ENCODE measurements around the gene ORM1. TPM values are rescaled to one million over a fixed set of nuclear protein-coding genes. Genes with fewer than 3 reads are reported as not detected.
"Not testable (repeated sequence)": the region's sequence is repeated elsewhere in the genome, so short reads cannot be mapped to it uniquely, and the experiment has no call there.

The ORM1 gene
- total and polyA plus RNA-seq, 2 of the 8 experiments (the other 6 are each of a cell fraction or from before 2014, with no cell fraction given): 0.32 TPM; not detected in 1

- not testable (repeated sequence) for H3K4ac ChIP-seq (replicated peaks; ENCODE audit: insufficient read length, low read depth, low read length); H2AK5ac ChIP-seq (ENCODE audit: low read depth, low read length); FAIRE-seq; H3K4me3 ChIP-seq (ENCODE audit: extremely low read depth in 1 of 4, insufficient read depth in 2 of 4, low read depth in 3 of 4, low read length in 4 of 4); H3K27me3 ChIP-seq (replicated peaks in 1 of 4; ENCODE audit: control insufficient read depth in 3 of 4, extremely low read depth in 1 of 4, insufficient read depth in 3 of 4, low read length in 3 of 4); H3K9ac ChIP-seq (replicated peaks in 1 of 4; ENCODE audit: extremely low read depth in 1 of 4, low read depth in 3 of 4, low read length in 3 of 4); H3K23ac ChIP-seq (ENCODE audit: insufficient read length); H2BK15ac ChIP-seq (ENCODE audit: low read length); H4K91ac ChIP-seq (replicated peaks; ENCODE audit: insufficient read length, low read length); H3K23me2 ChIP-seq (ENCODE audit: low read depth, low read length); H2BK20ac ChIP-seq (ENCODE audit: low read length); H3K4me2 ChIP-seq (ENCODE audit: insufficient read depth in 1 of 2, low read depth in 2 of 2, low read length in 2 of 2); H2BK120ac ChIP-seq (replicated peaks; ENCODE audit: low read depth, low read length); H3K36me3 ChIP-seq (ENCODE audit: control insufficient read depth in 2 of 4, insufficient read depth in 4 of 4, low read length in 3 of 4); H4K5ac ChIP-seq (ENCODE audit: insufficient read length, low read depth, low read length); H2BK5ac ChIP-seq (ENCODE audit: low read depth, low read length); H3K4me1 ChIP-seq (replicated peaks in 1 of 4; ENCODE audit: control insufficient read depth in 3 of 4, insufficient read depth in 4 of 4, low read length in 3 of 4); H3K9me3 ChIP-seq (ENCODE audit: insufficient read depth in 2 of 2, low read depth in 1 of 2, low read length in 1 of 2); H2AFZ ChIP-seq (ENCODE audit: low read length); DNase-seq (ENCODE audit: low read depth in 1 of 2, low spot score in 2 of 2); H3K79me1 ChIP-seq (ENCODE audit: low read depth, low read length); H3K27ac ChIP-seq (ENCODE audit: low read depth, low read length); H3K56ac ChIP-seq (replicated peaks; ENCODE audit: insufficient read length, low read depth, low read length); H4K20me1 ChIP-seq (replicated peaks in 1 of 2; ENCODE audit: control insufficient read depth in 1 of 2, insufficient read depth in 2 of 2, low read length in 2 of 2); H2BK12ac ChIP-seq (ENCODE audit: low read depth, low read length); H3K14ac ChIP-seq (ENCODE audit: insufficient read length); H3K18ac ChIP-seq (ENCODE audit: extremely low read depth, low read length); H3K79me2 ChIP-seq (ENCODE audit: control insufficient read depth in 1 of 2, insufficient read depth in 2 of 2, low read length in 2 of 2)
- H4K8ac ChIP-seq (ENCODE audit: extremely low read depth, insufficient read depth, low read length): peak overlapping the region; percentile 85; the same call in 1 of the 2 replicates
- ChIA-PET POLR2A (ENCODE audit: partially characterized antibody) (interaction anchor here (0.7 to 1.4 kb wide), 2 partner anchors 54 to 65 kb away, joined by 3 to 5 read pairs; no protein-coding TSS in a partner anchor), CTCF (ENCODE audit: partially characterized antibody) (interaction anchor here (0.7 kb wide), 1 partner anchor 12 kb away, joined by 3 read pairs; no protein-coding TSS in a partner anchor)
- WGBS, 2 experiments (ENCODE audit: extremely low coverage in 1 of 2, insufficient coverage in 1 of 2, insufficient read length in 1 of 2, insufficient replicate concordance in 2 of 2, low coverage in 1 of 2, low lambda C conversion rate in 2 of 2, missing lambda C conversion rate in 1 of 2): 85% methylated on average over 10 of the region's 19 CpGs; no CpG with 5 or more reads in 1 of the 2 experiments
Observed at GRCh38 chr9:114331229-114332195, 8.6 kb downstream of the ORM1 start.

Measured in H1 (cell line).